GM12892 (cell line): Measurements from ENCODE around the gene FTH1.

ENCODE experiments used
- POLR2A ChIP-seq: IDR thresholded peaks from 2 replicates; pipeline ENCODE4 v1.6.1; 2011; ENCODE audit warnings: low read depth, low read length, control low read depth
- POLR2AphosphoS5 ChIP-seq: IDR thresholded peaks from 2 replicates; pipeline ENCODE4 v1.6.1; 2011; ENCODE audit warnings: low read depth, low read length, control low read depth
- TAF1 ChIP-seq: IDR thresholded peaks from 2 replicates; pipeline ENCODE4 v1.6.1; 2011; ENCODE audit warnings: low read depth, mild to moderate bottlenecking, control low read depth, low read length, borderline replicate concordance

DNA sequence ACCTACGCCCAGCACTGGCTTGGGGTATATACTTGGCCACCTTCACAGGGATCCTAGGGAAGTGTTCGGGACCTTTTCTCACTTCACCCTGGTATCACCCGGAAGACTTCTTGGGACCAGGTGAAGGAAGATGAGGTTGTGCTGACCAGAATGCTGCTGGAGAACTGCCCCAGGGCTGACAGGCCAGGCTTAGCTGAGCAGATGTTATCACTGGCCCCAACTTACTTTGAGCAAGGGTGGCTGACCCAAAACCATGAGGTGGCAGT is 4.5 kb downstream of the FTH1 start:
- TF ChIP-seq TAF1 (no peak), POLR2AphosphoS5 (no peak), POLR2A (no peak; the same call in 1 of the 2 replicates)
